HG03066 (cell line): ENCODE data around the gene OR2V2.

Experiments used
- ATAC-seq: cut with Tn5 transposase; IDR thresholded peaks from one replicate; pipeline ENCODE4 v1.9.1; 2021; ENCODE audit warnings: low read depth; ENCODE audit not compliant: unreplicated experiment

OR2V2 gene

GRCh38 chr5:181187500-181188213, 40.3 kb downstream of the OR2V2 start:
- no peak for ATAC-seq

GRCh38 chr5:181188700-181189362, 41.4 kb downstream of the OR2V2 start:
- no peak for ATAC-seq

GRCh38 chr5:181189363-181189961, 42.1 kb downstream of the OR2V2 start:
- no peak for ATAC-seq

- ATAC-seq: no peak
Measured at GRCh38 chr5:181189962-181190710, 42.8 kb downstream of the OR2V2 start.

GRCh38 chr5:181190711-181191525, 43.5 kb downstream of the OR2V2 start:
- ATAC-seq: peak; percentile 5

GRCh38 chr5:181191526-181192336, 44.3 kb downstream of the OR2V2 start:
- peak; percentile 51 for ATAC-seq

- ATAC-seq: no peak
Measured at GRCh38 chr5:181192337-181193046, 45.1 kb downstream of the OR2V2 start.

- ATAC-seq: no peak
Measured at GRCh38 chr5:181193656-181194055, 46.3 kb downstream of the OR2V2 start.

- ATAC-seq: no peak
Measured at GRCh38 chr5:181194489-181195248, 47.3 kb downstream of the OR2V2 start.

GRCh38 chr5:181195249-181195761, 47.9 kb downstream of the OR2V2 start:
- ATAC-seq: no peak

GRCh38 chr5:181197326-181197951, 50.1 kb downstream of the OR2V2 start:
- ATAC-seq: no peak

GRCh38 chr5:181198106-181198685, 50.8 kb downstream of the OR2V2 start:
- no peak for ATAC-seq

GRCh38 chr5:181198905-181199519, 51.6 kb downstream of the OR2V2 start:
- no peak for ATAC-seq

- no peak for ATAC-seq
Measured at GRCh38 chr5:181199881-181200638, 52.7 kb downstream of the OR2V2 start.

- ATAC-seq: no peak
Measured at GRCh38 chr5:181200816-181201215, 53.4 kb downstream of the OR2V2 start.
